Skeletal muscle satellite cell (primary cell): ENCODE data around the gene AKT3.
A peak's percentile ranks its signal among the peaks of the same experiment; 100 is the strongest.

Experiments used
- H3K27me3 ChIP-seq: 2 replicates; pipeline ENCODE4 v1.7.0; 2013; ENCODE audit warnings: low read length; ENCODE audit not compliant: control insufficient read depth, insufficient read depth
- H3K36me3 ChIP-seq: 2 replicates; pipeline ENCODE4 v1.7.0; 2013; ENCODE audit warnings: mild to moderate bottlenecking, control low read depth, low read length; ENCODE audit not compliant: insufficient read depth
- H3K4me1 ChIP-seq: 2 replicates; pipeline ENCODE4 v1.7.0; 2013; ENCODE audit warnings: low read length; ENCODE audit not compliant: control insufficient read depth, insufficient read depth
- H3K4me2 ChIP-seq: 2 replicates; pipeline ENCODE4 v1.7.0; 2013; ENCODE audit warnings: mild to moderate bottlenecking, low read length
- H3K4me3 ChIP-seq: 2 replicates; pipeline ENCODE4 v1.7.0; 2013; ENCODE audit warnings: low read length
- H3K9ac ChIP-seq: 2 replicates; pipeline ENCODE4 v1.7.0; 2013; ENCODE audit warnings: mild to moderate bottlenecking, low read depth, low read length, moderate library complexity
- H3K9me3 ChIP-seq: replicated peaks from 2 replicates; pipeline ENCODE4 v1.7.0; 2013; ENCODE audit warnings: mild to moderate bottlenecking, control low read depth, low read length

The AKT3 gene

DNA sequence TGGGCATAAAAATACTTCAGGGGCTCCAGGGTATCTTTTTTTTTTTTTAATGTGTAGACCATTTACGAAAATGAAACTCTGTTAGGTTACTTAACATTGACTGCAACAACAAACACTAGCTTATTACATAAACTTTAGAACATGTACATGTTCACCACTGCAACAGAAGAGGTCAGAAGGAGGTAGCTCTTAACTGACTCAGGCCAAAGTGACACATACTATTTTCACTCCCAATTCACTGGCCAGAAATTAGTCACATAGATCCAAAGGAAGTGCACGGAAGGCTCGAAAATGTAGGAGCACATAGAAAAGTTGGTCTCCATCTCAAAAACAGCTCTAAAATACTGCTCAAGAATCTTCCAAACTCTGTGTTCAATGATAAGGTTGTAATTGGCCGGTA lies 107.2 kb downstream of the AKT3 start:
- no peak overlapping the region for H3K9ac ChIP-seq
- H3K4me1 ChIP-seq = peaks cover 30% of the 10 kb centered on the region
- H3K4me3 ChIP-seq = peak overlapping the region; percentile 40
- H3K36me3 ChIP-seq = no peaks in the 10 kb centered on the region
- H3K27me3 ChIP-seq = no peaks in the 10 kb centered on the region
- H3K4me2 ChIP-seq = peak overlapping the region; percentile 42
- H3K9me3 ChIP-seq = no peaks in the 10 kb centered on the region

DNA sequence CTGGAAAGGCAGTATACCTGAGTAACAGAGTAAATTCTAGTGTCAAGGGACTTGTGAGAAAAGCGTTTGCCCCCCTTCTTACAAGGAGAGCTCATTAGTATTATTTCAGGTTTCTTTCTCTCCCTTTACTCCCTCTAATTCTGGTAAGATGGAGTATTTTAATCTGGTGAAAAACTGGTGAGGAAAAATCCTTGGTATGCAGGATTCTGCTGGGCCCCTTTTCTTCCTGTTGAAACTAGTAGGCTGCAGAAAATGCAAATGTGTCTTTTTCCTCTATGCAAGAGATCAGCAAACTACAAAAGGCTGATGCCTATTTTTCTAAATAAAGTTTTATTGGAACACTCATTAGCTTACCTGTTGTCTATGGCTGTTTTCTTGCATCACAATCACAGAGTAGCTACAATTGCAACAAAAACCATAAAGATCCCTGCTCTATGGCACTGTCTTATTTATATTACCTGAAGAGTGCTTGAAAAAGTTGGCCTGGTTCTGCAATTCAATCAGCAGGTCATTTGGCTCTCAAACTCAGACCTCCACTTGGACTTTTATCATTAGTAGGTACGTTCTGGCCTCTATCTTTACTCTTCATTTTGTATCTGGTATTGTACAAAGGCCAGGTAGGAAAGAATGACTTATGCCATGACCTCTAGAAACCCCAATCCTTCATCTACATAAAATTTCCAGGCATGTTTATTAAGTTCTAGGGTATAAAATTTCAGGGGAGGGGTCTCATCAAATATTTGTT lies 109.6 kb downstream of the AKT3 start:
- no peaks in the 10 kb centered on the region for H3K27me3 ChIP-seq
- H3K4me1 ChIP-seq = peaks cover 25% of the 10 kb centered on the region
- H3K9ac ChIP-seq = no peak overlapping the region
- H3K4me3 ChIP-seq = no peak overlapping the region
- H3K4me2 ChIP-seq = no peak overlapping the region
- no peaks in the 10 kb centered on the region for H3K36me3 ChIP-seq
- H3K9me3 ChIP-seq = no peaks in the 10 kb centered on the region

DNA sequence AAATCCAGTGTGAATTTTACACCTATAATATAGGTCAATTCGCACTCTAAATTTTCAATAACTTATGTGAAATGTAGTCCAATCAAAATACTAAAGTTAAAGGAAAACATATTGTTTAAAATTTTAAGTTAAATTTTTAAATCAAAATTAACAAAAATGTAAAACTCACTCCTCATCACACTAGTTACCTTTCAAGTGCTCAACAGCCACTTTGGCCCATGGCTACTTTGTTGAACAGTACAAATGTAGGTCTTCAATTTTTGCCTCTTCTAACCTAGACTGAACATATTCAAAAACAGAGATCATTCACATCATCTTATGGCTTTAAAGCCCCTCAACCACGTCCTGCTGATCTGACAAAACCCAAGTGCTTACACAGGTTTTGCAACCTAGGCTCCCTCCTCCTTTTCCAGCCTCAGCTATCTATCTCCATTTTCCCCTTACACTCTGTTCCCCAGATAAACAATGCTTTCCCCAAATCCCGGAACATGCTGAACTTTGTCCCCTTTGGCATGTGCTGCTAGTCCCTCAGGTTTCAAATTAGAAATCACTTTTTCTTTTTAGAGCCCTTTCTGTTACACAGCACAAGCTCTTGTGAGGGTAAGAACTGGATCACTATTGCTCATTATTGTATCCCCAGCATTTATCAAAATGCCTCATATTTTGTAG lies 110.6 kb downstream of the AKT3 start:
- no peaks in the 10 kb centered on the region for H3K9me3 ChIP-seq
- H3K9ac ChIP-seq = no peak overlapping the region
- no peaks in the 10 kb centered on the region for H3K36me3 ChIP-seq
- H3K4me2 ChIP-seq = no peak overlapping the region
- peaks cover 20% of the 10 kb centered on the region for H3K4me1 ChIP-seq
- H3K27me3 ChIP-seq = no peaks in the 10 kb centered on the region
- no peak overlapping the region for H3K4me3 ChIP-seq

DNA sequence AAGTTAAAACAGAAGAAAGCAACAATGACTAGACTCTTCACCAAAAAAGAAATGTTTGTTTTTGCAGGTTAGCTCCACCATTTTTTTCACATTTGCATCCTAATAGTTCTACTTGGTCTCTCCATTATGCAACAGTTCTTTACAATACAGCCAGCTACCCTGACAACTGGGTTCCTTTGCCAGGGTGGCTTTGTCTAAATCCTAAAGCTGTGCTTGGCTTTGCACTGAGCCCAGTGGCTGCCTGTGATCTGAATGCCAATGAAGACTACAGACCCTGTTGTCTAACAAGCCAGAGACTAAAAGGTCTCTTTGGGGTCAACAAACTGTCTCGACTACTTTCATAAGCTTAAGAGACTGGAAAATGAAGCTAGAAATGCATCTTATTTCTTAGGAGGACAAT lies 112.0 kb downstream of the AKT3 start:
- Histone ChIP-seq H3K27me3 (no peaks in the 10 kb centered on the region), H3K4me1 (peaks cover 17% of the 10 kb centered on the region), H3K4me2 (no peak overlapping the region)

DNA sequence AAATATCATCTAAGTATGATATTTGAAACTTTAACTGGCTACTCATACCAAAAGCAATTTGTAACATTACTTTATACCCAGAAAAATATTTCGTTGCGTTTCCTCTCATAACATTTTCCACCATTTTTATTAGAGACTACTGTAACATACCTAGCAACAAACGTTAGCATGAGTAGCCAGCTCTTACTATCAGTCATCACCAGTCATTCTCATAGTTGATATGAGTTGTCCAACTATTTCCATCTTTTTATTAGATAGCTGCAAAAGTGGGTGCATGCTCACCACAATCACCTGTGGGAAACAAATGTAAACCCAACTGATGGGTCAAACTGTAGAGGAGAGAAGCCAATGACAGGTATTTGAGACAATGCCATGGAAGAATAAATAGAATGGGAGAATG lies 114.6 kb downstream of the AKT3 start:
- H3K4me3 ChIP-seq = no peak overlapping the region
- peaks cover 10% of the 10 kb centered on the region for H3K4me1 ChIP-seq
- H3K9me3 ChIP-seq = no peaks in the 10 kb centered on the region
- no peaks in the 10 kb centered on the region for H3K36me3 ChIP-seq
- H3K9ac ChIP-seq = no peak overlapping the region
- no peaks in the 10 kb centered on the region for H3K27me3 ChIP-seq
- H3K4me2 ChIP-seq = no peak overlapping the region

More for the DNA sequence above, 112.0 kb downstream of the AKT3 start:
- no peaks in the 10 kb centered on the region for H3K9me3 ChIP-seq
- H3K9ac ChIP-seq = no peak overlapping the region
- H3K36me3 ChIP-seq = no peaks in the 10 kb centered on the region
- H3K4me3 ChIP-seq = no peak overlapping the region

DNA sequence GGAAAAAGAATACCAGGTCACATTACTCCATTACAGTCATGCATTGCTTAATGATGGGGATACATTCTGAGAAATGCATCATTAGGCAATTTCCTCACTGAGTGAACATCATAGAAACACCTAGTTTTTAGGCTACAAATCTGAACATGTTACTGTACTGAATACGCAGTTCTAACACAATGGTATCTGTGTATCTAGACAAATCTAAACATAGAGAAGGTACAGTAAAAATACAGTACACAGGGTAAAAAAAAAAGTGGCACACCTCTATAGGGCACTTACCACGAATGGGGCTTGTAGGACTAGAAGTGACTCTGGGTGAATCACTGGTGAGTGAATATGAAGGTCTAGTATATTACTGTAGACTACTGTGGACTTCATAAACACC lies 115.7 kb downstream of the AKT3 start:
- no peak overlapping the region for H3K4me3 ChIP-seq
- H3K9me3 ChIP-seq = peaks cover 3% of the 10 kb centered on the region
- H3K36me3 ChIP-seq = peaks cover 7% of the 10 kb centered on the region
- H3K27me3 ChIP-seq = no peaks in the 10 kb centered on the region
- H3K4me2 ChIP-seq = no peak overlapping the region
- no peak overlapping the region for H3K9ac ChIP-seq
- H3K4me1 ChIP-seq = no peaks in the 10 kb centered on the region

DNA sequence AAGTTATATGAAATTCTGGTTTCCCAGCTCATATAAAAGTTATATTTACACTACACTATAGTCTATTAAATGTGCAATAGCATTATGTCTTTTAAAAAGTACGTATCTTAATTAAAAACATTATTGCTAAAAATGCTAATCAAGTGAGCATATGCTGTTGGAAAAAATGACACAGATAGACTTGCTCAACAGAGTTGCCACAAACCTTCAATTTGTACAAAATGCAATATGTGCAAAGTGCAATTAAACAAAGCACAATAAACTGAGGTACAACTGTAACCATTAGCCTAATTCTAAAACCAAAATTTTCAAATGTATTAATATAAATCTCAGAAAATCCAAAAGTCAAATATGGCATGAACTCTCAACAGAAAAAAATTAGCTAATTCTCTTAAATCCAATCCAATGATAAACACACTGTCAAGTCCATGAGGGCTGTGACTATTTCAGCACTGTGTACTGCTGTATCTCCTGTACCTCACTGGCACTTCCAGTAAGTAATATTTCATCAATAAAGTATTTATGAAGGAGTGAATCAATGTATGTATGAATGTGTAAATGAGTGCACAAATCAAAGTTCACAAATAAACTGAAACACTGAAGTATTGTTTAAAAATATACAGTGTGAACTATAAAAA lies 116.3 kb downstream of the AKT3 start:
- Histone ChIP-seq H3K36me3 (peaks cover 7% of the 10 kb centered on the region), H3K4me3 (no peak overlapping the region), H3K4me1 (no peaks in the 10 kb centered on the region), H3K9ac (no peak overlapping the region), H3K4me2 (no peak overlapping the region), H3K27me3 (no peaks in the 10 kb centered on the region), H3K9me3 (peaks cover 3% of the 10 kb centered on the region)

DNA sequence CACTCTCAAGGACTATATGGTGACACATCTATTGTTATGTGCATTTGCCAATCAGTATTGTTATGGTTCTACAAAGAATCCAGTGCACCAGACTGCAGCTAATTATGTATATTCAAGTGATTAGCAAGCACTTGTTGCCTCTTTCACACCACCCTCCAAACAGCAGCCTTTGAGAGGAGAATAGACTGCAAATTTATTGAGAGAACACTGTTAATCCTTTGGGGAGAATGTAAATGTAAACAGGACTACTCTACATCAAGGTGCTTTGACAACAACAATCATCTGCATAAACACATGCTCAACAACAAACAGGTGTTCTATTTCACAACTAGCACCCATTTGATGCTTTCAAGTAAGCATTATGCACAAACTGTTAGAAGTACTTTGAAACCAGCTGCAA lies 117.4 kb downstream of the AKT3 start:
- Histone ChIP-seq H3K4me1 (no peaks in the 10 kb centered on the region), H3K9ac (no peak overlapping the region), H3K27me3 (no peaks in the 10 kb centered on the region), H3K4me2 (no peak overlapping the region), H3K9me3 (peaks cover 3% of the 10 kb centered on the region), H3K36me3 (peaks cover 7% of the 10 kb centered on the region), H3K4me3 (no peak overlapping the region)

DNA sequence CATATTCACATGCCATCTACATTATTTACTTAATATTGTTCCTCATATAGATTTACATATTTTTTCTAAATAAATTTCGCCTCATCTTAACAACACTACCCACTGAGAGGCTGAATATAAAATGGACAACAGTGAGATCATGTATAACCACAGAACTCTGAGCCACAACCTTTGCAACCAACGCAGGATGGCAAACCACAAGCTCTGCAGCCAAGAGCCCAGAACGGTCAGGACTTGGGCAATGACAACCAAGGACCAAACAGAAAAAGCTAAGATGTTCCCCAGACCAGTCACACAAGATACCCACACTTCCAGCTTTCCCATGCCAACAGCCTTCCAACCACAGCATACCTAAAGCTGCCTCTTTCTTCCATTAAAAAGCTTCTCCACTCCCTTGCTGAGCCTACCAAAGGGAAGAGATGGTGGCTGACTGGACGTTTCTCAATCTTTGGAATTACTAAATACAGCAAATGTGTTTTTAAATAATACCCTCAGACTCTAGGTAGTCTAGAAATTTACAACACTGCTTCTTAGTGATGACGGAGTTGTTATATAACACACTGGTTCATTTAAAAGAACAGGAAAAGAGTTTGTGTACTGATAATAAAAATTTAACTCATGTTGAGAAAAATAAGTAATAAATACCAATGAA lies 117.9 kb downstream of the AKT3 start:
- H3K9ac ChIP-seq = no peak overlapping the region
- no peak overlapping the region for H3K4me2 ChIP-seq
- H3K4me3 ChIP-seq = no peak overlapping the region

DNA sequence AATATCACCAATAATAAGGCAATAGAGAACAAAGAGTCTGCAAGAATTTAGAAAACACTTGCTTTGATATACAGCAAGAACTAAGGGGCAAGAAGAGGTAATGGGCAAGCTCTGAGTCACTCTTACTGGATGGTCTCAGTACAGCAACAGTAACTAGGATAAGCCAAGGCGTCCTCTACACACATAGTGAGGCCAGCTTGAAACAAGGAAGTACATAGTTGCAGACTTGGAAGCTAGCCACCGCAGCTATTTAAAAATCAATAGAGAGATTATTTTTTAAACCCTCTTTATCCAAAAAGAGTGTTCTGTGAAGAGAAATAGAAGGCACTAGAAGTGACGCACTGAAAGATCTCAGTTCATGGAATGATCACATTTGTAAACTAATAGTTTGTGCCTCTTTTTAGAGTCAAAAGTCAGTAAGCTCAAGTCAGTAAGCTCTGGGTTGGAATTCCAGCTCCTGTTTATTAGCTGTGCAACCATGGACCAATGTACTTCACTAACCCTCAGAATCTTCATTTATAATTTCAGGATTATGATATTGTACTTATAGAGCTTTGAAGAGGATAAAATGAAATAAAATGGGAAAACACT lies 118.6 kb downstream of the AKT3 start:
- Histone ChIP-seq H3K9me3 (peaks cover 3% of the 10 kb centered on the region), H3K4me2 (no peak overlapping the region), H3K9ac (no peak overlapping the region), H3K4me1 (no peaks in the 10 kb centered on the region), H3K36me3 (peaks cover 7% of the 10 kb centered on the region), H3K4me3 (no peak overlapping the region), H3K27me3 (no peaks in the 10 kb centered on the region)

More for the DNA sequence above, 117.9 kb downstream of the AKT3 start:
- H3K27me3 ChIP-seq = no peaks in the 10 kb centered on the region
- H3K36me3 ChIP-seq = peaks cover 7% of the 10 kb centered on the region
- peaks cover 3% of the 10 kb centered on the region for H3K9me3 ChIP-seq
- H3K4me1 ChIP-seq = no peaks in the 10 kb centered on the region

DNA sequence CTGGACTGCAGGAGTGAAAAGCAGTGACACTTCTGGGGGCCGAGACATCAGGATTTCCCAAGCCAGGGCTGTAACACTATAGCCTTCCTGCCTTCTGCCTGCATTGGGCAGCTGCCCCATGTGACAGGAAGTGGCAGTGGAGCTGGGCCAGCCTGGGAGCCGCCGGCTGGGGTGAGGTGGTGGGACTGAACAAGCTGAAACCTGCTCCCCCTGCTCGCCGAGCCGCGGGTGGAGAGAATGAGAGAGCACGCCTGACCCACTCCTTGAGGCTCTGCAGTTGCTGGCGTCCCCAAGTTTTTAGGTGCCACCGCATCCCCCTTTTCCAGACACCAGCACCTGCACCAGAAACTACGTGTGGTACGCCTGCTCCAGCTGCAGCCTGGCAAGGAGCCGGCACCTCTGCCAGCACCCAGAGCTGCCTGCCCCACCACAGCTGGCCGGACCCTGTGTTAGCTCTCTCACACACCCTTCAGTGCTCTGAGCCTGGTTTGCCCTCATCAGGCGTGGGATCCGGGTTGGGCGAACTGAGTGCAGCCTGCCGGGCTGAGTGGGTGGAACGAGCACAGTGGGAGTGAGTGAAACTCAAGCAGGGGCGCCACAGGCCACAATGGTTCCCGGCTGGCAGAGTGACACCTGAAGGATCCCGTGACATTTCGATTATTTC lies 119.4 kb downstream of the AKT3 start:
- Histone ChIP-seq H3K36me3 (peaks cover 7% of the 10 kb centered on the region), H3K4me2 (no peak overlapping the region), H3K9ac (no peak overlapping the region), H3K27me3 (no peaks in the 10 kb centered on the region), H3K4me1 (no peaks in the 10 kb centered on the region), H3K9me3 (peaks cover 3% of the 10 kb centered on the region), H3K4me3 (no peak overlapping the region)
